Stimulated activated CD8-positive, alpha-beta memory T cell treated with anti-CD3 and anti-CD28 coated beads, Interleukin-15, amount 100 ng/mL, for 24 hours (primary cell): ENCODE measurements around the gene TMCO4.

Experiments used
- DNase-seq: peaks from one replicate; pipeline ENCODE4 v3.0.0-alpha.2; 2020; ENCODE audit warnings: low read depth

TMCO4 gene

DNA sequence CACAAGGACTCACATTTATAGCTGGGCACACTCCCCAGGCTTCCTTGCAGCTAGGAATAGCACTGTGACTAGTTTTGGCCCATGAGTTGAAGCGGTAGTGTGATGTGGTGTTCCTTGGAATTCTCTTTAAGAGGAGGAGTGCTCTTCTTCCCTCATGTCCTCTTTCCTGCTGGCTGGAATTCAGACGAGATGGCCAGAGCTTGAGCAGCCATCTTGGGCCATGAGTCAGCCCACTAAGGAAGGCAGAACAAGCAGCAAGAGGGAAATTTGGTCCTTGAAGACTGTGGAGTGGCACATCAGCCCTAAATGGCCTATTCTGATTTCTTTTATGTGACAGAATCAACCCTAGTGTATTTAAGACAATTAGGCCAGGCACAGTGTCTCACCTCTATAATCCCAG lies 115.0 kb downstream of the TMCO4 start:
- no peak for DNase-seq

DNA sequence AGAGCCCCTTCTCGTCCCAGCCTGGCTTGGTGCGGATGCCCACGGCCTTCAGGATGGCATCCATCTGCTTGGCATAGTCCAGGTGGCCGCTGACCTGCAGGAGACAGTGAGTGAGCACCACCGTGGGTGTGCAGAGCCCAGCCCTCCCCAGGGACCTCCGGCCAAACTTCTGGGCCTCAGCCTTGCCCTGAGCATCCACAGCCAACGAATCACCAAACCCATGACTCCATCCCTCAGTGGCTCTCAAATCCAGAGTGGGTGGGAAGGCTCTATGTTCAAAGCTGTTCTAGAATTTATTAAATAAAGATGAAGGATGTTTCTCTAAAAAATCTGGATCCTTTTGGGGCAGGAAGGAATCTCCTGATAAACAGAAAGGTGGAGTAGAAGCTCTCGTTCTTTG lies 116.4 kb downstream of the TMCO4 start:
- DNase-seq: no peak

DNA sequence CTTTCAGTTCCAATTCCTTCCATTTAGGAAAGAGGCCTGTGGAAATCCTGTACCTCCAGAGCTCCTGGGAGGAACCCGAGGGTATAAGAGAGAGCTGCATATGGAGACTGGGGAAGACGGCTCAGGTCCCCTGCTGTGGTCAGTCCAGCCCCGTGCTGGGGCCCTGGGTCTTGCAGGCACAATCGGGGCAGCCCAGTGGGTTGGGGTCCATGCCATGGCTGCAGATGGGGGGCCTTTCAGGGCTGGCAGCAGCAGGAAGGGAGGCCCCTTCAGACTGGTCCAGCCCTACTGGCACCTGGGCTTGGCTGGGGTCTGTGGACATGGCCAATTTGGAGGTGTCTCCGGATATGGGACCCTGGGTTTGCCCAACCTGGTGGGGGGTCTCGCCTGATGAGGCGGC lies 116.8 kb downstream of the TMCO4 start:
- DNase-seq: no peak

DNA sequence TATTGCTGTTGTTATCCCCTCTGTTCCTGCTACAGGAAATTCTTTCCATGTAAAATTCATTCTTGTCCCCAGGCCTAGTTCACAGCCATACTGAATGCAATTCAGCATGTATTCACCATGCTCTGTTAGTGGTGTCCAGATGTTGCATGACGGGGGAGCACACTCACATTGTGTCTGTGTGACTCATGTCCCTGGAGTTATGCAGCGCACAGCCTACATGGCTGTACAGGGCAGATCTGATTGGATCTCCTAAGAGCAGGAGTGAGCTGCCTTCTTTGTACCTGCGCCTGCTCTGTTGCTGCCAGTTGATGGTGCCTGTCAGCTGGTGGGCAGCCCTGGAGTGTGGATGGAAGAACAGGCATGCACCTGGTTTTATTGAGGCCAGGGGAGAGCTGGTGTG lies 117.5 kb downstream of the TMCO4 start:
- no peak for DNase-seq

DNA sequence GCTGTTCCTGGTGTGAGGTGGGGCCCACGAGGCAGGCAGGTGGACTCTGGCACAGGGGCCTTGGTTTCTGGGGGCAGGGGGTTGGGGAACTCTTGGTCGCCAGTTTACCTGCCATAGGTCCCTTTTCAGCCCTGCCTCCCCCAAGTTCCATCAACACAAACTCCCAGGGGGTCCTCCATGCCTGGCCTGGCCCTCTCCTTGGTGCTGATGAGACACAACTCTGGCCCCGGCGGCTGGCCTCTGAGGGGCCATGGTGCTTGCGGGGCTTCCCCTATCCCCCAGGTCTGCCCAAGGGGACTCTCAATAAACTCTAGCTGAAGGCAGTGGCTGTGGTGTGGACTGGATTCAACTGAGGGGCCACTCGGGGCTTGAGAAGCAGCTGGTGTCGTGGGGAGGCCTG lies 119.1 kb downstream of the TMCO4 start:
- DNase-seq: no peak

DNA sequence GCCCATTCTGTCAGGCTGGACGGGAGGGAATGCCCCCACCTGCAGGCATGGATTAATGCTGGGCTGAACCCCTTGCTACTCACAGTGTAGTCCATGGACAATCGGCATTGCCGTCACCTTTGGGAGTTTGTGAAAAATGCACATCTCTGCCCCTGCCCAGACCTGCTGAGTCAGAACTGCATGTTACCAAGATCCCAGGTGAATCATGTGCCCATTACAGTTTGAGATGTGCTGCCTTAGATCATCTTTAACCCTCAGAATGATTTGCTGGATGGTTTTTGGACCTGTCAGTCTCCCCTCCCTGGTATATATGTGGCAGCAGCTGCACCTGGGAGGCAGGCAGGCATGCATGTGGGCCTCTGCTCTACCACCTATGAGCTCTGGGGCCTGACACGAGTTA lies 120.0 kb downstream of the TMCO4 start:
- DNase-seq: no peak

DNA sequence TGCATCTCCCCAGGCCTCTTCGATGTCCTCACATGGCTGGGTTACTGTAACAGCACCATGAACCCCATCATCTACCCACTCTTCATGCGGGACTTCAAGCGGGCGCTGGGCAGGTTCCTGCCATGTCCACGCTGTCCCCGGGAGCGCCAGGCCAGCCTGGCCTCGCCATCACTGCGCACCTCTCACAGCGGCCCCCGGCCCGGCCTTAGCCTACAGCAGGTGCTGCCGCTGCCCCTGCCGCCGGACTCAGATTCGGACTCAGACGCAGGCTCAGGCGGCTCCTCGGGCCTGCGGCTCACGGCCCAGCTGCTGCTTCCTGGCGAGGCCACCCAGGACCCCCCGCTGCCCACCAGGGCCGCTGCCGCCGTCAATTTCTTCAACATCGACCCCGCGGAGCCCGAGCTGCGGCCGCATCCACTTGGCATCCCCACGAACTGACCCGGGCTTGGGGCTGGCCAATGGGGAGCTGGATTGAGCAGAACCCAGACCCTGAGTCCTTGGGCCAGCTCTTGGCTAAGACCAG lies 120.7 kb downstream of the TMCO4 start:
- no peak for DNase-seq

DNA sequence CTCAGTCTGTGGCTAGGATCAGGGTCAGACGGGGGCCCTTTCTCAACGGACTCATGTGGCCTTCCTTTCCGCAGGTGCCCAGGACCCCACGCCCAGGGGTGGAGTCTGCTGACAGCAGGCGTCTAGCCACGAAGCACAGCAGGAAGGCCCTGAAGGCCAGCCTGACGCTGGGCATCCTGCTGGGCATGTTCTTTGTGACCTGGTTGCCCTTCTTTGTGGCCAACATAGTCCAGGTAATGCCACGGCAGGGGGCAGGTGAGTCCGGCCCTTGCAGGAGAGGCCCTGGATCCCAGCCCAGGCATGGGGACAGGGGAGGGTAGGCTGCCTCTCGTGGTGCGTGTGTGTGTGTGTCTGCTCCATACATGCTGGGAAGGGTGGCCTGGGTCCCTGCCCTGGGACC lies 121.2 kb downstream of the TMCO4 start:
- no peak for DNase-seq

DNA sequence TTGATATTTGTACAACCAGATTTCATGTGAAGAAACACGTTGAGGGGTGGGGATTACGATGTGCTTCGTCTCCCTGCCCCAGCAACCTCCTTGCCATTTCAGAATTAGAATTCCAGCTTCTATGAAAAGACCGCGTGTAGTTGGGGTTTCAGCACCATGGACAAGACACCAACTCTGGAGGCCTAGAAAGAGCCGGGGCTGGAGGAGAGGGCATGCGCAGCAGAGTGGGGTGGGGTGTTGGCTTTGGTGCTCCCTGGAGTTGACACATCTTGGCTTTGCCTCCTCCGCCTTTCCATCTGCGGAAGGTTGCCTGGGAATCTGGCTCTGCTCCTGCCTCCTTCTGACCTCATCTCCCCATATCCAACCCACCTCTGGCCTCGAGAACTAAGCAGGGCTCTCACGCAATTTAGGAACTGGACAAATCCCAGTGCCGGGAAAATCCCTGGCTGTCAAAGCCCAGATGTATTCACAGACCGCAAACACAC lies 123.2 kb downstream of the TMCO4 start:
- DNase-seq: no peak

DNA sequence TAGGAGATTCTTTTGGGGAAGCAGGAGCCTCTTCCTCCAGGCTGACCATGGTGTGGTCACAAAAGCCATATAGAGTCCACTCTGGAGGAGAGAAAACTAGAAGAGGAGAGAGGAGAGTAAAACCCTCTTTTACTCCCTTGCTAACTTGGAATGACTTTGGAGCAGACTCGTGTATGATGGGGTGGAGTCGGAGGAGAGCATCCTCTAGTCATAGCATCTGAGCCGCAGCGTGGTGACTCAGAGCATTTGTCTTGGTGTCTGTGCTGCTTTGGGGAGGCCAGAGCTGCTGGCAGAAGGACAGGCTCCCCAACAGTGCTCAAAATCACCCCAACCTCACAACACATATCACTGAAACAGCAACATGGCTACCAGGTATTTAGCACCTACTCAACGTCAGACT lies 123.9 kb downstream of the TMCO4 start:
- no peak for DNase-seq

DNA sequence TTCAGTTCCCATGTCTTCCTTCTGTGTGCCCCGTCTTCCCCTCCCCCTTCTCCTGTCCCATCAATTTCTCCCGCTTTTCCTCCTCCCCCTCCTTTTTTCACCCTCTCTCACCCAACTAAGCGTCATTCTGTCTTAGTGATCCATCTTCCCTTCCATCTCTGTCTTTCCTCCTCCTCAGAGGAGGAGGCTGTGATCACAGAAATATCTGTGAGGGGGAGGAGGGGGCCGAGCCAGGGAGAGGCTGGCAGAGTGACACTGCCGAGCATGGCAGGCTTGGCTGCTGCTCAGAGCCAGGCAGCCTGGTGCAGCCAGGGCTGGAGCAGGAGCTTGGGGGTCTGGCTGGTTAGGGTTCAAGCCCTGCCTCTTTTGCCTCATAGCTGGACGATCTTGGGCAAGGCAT lies 127.5 kb downstream of the TMCO4 start:
- no peak for DNase-seq

DNA sequence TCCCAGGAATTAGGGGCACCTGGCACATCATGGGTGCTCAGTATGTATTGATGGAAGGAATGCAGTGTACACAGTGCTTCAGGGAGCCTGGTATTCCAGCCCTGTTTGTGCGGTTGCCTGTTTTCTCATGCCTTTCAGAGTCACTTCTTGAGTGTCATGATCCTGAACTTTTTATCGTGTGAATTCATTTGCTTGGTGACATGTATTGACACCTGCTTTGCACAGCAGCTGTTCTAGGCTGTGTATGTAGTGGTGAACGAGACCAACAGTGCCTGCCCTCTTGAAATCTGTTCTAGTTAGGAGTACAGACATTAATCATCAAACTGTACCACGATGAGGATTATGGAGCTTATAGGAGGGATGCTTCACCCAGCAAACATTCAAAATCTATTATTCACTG lies 128.9 kb downstream of the TMCO4 start:
- DNase-seq: no peak

DNA sequence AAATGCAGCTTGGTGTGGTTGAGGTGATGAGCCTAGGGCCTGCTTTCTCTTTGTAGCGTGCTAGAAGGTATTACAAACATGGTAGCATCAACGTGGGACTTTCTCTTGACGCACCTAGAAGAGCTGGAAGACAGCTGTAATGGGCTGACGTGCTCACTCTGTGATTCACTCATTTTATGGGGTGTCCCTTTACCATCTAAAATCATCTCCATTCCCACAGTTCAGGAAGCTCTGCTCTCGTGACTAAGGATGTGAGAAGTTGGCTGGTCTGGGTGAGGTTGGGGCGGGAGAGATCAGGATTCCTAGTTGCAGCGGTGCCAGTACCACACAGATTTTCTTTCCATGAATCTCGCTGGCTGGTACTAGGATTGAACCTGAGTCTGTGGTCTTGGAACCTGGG lies 130.8 kb downstream of the TMCO4 start:
- no peak for DNase-seq

DNA sequence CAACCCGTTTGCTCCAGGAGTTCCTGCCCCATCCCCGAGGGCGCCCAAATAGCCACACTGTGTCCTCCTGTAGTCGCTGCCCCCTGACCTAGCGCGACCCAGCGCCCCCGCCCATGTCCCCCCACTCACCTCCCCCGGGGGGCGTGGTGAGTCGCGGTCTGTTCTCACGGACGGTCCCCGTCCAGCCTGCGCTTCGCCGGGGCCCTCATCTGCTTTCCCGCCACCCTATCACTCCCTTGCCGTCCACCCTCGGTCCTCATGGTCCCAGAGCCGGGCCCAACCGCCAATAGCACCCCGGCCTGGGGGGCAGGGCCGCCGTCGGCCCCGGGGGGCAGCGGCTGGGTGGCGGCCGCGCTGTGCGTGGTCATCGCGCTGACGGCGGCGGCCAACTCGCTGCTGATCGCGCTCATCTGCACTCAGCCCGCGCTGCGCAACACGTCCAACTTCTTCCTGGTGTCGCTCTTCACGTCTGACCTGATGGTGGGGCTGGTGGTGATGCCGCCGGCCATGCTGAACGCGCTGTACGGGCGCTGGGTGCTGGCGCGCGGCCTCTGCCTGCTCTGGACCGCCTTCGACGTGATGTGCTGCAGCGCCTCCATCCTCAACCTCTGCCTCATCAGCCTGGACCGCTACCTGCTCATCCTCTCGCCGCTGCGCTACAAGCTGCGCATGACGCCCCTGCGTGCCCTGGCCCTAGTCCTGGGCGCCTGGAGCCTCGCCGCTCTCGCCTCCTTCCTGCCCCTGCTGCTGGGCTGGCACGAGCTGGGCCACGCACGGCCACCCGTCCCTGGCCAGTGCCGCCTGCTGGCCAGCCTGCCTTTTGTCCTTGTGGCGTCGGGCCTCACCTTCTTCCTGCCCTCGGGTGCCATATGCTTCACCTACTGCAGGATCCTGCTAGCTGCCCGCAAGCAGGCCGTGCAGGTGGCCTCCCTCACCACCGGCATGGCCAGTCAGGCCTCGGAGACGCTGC lies 133.9 kb downstream of the TMCO4 start:
- DNase-seq: no peak

DNA sequence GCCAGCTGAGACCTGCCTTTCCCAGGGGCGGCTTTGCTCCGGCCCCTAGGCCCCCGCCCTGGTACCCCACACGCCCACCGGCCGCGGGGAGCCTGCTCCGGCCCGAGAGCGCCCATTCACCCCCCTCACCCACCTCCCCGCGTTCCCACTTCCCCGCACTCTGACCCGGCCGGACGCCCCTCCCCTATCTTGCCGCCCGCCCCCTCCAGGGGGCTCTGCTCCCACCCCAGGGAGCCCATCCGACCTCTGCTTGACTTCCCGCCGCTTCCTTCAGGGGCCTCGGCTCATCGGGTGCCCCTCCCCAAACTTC lies 134.6 kb downstream of the TMCO4 start:
- no peak for DNase-seq

DNA sequence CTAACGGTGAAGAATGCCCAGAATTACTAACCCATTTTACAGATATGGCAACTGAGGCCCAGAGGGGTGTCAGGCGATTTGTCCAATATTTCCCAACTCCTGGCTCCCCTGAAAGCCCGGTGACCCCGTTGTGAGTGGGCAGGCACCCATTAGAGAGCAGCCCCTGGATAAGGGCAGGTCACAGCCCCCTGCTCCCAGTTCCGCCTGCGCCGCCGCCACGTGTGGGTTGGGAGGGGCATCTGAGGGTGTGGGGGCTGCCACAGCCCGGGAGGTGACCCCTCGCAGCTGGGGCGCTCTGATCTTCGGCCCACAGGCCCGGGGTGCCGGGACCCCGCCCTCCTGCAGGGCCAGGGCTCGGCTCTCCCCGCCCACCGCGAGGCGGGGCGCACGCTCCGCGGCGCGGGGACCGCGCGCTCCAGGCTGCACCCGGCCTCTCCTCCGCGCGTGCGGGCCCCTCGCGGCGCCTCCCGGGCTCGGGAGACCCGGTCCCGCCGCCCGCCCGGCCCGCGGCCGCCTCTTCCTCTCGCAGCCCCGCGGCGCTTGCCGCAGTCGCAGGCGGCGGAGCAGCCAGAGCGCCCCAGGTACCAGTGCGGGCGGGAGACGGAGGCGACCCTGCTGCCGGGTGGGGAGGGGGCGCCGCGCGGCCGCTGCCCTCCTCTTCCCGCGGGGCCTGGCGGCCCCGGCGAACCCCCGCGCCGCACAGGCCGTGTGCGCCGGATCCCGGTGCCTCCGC lies 135.1 kb downstream of the TMCO4 start, which contains the start of gene HTR6:
HTR6 (plus strand) TSS at position 423 of the 733 bp plus-strand sequence. CDS start 879 bp downstream, outside the sequence.
- DNase-seq: no peak

DNA sequence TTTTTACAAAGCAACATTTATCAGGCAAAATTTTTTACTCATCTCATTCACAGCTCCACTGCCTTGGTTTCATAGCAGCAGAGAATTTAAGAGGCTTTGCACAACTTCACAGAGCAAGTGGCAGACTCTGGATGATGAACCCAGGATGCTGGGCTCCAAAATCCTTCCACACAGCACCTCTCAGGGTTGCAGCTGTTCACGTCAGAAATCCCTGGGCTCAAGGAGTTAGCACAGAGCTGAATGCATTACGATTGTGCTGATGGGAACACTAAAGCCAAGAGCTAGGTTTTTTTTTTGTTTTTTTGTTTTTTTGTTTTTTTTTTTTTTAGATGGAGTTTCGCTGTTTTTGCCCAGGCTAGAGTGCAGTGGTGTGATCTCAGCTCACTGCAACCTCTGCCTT lies 137.4 kb downstream of the TMCO4 start:
- no peak for DNase-seq

DNA sequence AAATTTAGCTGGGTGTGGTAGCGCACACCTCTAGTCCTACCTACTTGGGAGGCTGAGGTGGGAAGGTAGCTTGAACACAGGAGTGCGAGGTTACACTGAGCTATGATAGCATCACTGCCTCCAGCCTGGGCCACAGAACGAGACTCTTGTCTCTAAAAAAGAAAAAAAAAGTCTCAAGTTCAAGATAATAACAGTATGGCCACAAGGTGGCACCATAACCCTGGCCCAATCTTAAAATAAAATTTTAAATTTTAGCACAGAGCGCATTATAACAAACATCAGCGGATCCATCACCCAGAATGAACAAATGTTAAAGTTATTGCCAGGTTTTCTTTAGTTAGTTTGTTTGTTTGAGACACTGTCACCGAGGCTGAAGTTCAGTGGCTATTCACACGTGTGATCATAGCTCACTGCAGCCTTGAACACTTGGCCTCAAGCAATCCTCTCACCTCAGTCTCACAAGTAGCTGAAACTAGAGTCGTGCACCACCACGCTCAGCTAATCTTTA lies 137.9 kb downstream of the TMCO4 start:
- no peak for DNase-seq

DNA sequence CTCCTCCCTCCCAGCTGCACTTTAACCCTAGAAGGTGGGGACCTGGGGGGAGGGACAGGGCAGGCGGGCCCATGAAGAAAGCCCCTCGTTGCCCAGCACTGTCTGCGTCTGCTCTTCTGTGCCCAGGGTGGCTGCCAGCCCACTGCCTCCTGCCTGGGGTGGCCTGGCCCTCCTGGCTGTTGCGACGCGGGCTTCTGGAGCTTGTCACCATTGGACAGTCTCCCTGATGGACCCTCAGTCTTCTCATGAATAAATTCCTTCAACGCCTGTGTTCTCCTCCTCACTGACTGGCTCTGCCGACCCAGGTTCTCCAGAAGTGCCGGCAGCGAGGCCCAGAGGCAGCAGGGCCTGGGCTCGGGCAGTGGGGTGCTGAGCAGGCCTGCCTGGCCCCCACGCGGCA lies 141.5 kb downstream of the TMCO4 start:
- DNase-seq: no peak

DNA sequence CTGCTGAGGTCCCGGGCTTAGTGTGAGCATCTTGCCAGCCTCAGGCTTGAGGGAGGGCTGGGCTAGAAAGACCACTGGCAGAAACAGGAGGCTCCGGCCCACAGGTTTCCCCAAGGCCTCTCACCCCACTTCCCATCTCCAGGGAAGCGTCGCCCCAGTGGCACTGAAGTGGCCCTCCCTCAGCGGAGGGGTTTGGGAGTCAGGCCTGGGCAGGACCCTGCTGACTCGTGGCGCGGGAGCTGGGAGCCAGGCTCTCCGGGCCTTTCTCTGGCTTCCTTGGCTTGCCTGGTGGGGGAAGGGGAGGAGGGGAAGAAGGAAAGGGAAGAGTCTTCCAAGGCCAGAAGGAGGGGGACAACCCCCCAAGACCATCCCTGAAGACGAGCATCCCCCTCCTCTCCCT lies 142.2 kb downstream of the TMCO4 start:
- DNase-seq: no peak

DNA sequence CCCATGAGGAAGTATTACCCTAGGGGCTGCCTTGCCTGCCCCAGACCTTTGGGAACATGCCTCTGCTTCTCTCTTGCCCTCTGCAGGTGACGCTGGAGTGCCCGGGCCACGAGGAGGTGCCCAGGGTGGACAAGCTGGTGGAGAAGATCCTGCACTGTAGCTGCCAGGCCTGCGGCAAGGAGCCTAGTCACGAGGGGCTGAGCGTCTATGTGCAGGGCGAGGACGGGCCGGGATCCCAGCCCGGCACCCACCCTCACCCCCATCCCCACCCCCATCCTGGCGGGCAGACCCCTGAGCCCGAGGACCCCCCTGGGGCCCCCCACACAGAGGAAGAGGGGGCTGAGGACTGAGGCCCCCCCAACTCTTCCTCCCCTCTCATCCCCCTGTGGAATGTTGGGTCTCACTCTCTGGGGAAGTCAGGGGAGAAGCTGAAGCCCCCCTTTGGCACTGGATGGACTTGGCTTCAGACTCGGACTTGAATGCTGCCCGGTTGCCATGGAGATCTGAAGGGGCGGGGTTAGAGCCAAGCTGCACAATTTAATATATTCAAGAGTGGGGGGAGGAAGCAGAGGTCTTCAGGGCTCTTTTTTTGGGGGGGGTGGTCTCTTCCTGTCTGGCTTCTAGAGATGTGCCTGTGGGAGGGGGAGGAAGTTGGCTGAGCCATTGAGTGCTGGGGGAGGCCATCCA lies 142.8 kb downstream of the TMCO4 start:
- no peak for DNase-seq

DNA sequence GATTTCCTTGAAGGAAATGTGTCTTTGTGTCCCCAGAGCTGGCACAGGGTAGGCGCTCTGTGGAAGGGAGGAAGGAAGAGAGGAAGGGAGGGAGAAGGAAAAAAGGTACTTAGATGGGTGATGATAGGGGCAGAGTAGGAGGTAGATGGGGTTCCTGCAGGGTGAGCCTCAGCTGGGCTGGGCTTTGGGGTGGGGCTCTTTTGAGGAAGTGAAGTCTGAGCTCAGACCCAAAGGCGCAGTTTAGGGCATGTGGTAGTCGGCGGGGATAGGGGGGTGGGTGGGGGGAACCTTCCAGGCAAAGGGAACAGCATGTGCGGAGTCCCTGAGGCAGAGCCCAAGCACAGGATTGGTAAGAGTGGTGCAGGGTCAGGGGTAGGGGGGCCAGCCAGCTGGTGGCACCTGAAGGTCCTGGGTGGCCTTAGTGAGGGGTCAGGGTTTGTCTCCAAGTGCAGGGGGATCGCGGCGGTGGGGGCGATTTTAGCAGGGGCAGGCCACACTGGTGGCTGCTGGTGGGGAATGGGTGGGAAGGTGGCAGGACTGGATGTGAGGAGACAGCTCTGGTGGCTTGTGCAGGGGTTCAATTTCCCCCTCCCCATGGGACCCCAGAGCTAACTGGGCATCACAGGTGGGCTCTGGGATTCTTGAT lies 143.5 kb downstream of the TMCO4 start:
- no peak for DNase-seq
